Fibroblast of mammary gland (primary cell): Measurements from ENCODE around the gene MCM9.

ENCODE experiments used
- DNase-seq: peaks from one replicate; pipeline ENCODE4 v3.0.0-alpha.2; 2010; ENCODE audit warnings: low read depth
- H3K4me3 ChIP-seq: 2 replicates; pipeline ENCODE4 v1.5.1; 2011; ENCODE audit warnings: low read depth, mild to moderate bottlenecking, low read length, moderate library complexity; ENCODE audit not compliant: control insufficient read depth
- TF ChIP-seq, protein P1 (sequence below): conservative IDR thresholded peaks from 2 replicates; pipeline ENCODE4 v1.5.1; 2011; ENCODE audit warnings: low read depth, low read length, inconsistent platforms; ENCODE audit not compliant: control insufficient read depth, insufficient read depth

Gene MCM9

DNA sequence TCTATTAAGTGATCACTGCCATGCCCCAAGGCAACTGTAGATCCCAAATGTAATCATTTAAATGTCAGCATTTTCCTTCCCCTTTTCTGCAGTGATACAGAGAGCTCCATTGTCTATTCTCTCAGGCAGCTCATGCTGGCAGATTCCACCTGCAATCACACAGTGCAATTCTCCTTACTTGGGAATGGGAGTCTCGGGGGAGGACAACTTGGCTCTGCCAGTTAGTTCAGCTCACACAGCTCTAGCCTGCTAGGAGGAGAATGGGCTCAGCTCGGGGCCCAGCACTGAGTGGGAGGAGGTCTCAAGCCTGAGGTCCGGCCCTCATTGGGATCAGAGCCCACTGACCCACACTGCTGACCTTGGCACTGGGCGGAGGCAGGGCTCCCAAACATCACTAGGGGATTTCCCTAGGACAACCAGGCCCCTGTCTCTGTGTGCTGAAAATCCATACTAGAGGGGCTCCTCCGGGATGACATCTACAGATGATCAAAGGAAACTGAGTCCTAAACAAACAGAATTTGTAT, 150.3 kb downstream of the MCM9 start:
- DNase-seq = no peak
- no peak overlapping the region for H3K4me3 ChIP-seq
- TF ChIP-seq, protein P1, sequence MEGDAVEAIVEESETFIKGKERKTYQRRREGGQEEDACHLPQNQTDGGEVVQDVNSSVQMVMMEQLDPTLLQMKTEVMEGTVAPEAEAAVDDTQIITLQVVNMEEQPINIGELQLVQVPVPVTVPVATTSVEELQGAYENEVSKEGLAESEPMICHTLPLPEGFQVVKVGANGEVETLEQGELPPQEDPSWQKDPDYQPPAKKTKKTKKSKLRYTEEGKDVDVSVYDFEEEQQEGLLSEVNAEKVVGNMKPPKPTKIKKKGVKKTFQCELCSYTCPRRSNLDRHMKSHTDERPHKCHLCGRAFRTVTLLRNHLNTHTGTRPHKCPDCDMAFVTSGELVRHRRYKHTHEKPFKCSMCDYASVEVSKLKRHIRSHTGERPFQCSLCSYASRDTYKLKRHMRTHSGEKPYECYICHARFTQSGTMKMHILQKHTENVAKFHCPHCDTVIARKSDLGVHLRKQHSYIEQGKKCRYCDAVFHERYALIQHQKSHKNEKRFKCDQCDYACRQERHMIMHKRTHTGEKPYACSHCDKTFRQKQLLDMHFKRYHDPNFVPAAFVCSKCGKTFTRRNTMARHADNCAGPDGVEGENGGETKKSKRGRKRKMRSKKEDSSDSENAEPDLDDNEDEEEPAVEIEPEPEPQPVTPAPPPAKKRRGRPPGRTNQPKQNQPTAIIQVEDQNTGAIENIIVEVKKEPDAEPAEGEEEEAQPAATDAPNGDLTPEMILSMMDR = no peak

DNA sequence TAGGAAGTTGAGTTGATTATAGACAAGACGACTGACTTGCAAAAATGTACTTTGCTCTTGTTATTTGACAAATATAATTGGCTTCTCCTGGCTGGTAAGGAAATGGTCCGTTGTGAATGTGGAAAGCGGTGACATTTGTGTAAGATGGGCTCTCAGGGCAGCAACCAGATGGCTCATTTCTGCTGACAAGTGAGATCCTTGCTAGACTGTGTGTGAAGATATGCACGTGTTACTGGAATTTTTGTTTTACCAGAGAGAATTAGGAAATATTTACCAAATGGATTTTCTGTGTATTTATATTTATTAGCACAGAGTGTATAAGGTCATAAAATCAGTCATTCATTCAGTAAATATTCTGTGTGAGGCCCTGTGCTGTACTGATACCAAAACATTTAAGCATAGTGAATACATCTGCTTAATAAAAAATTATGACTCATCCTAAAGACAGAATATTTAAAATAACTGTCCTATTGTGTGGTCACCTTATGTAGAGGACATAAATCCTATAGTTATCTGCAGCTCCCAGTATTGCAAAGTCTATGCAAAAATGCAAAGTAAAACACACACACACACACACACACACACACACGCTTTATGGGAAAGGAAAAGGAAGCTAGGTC, 150.9 kb downstream of the MCM9 start:
- no peak overlapping the region for H3K4me3 ChIP-seq
- TF ChIP-seq, protein P1 = no peak
- DNase-seq = no peak

DNA sequence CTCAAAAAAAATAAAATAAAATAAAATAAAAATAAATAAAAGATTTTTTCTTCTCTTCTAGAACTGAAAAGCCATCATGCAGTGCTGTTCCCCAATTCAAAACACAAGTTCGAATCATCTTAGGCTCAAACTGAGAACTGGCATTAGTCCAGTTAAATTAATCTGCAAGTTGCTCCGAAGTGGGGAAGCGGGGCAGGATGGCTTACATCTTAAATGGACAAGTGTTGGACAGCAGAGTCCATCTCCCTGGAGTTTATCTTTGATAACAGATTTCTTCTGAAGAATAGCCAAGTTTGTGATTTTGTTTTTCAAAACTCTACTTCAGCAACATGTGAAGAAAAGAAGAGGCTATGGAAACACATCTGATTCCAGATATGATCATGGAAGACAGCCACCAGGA, 152.3 kb downstream of the MCM9 start:
- DNase-seq = no peak
- no peak overlapping the region for H3K4me3 ChIP-seq
- TF ChIP-seq, protein P1 = no peak

DNA sequence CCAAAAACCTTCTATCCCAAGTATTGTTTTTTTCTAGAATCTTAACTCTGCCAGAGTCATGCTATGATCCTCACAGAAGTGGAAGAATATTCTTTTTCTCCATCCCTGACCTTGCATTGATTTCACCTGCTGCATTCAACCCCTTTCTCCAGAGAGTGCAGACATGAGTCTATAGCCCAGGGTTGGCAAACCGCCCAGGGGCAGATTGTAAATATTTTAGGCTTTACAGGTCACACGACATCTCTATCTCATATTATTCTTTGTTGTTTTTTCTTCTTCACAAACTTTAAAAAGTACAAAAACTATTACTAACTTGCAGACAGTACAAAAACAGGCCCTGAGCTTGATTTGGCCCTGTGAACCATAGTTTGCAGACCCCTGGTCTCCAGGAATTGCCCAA, 153.1 kb downstream of the MCM9 start:
- no peak for DNase-seq
- TF ChIP-seq, protein P1 = no peak
- no peak overlapping the region for H3K4me3 ChIP-seq

DNA sequence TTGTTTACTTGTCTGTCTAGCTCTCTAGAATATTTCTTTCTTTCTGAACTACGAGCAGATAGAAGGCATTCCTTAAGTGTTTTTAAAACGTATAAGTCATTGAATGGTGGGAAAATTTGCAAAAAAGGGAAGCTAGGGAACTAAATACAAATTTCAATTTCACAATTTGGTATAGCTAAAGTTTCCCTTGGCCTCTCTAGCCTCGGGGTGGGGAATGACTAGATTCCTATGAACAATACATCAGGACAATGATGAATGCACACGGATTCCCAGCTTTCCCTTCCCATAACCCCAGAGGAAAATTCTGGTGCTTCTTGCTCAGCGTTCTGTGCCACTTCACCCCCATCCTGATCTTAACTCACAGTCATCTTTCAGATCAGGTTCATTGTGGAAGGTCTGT, 154.3 kb downstream of the MCM9 start:
- TF ChIP-seq, protein P1 = no peak
- DNase-seq = no peak
- no peak overlapping the region for H3K4me3 ChIP-seq

DNA sequence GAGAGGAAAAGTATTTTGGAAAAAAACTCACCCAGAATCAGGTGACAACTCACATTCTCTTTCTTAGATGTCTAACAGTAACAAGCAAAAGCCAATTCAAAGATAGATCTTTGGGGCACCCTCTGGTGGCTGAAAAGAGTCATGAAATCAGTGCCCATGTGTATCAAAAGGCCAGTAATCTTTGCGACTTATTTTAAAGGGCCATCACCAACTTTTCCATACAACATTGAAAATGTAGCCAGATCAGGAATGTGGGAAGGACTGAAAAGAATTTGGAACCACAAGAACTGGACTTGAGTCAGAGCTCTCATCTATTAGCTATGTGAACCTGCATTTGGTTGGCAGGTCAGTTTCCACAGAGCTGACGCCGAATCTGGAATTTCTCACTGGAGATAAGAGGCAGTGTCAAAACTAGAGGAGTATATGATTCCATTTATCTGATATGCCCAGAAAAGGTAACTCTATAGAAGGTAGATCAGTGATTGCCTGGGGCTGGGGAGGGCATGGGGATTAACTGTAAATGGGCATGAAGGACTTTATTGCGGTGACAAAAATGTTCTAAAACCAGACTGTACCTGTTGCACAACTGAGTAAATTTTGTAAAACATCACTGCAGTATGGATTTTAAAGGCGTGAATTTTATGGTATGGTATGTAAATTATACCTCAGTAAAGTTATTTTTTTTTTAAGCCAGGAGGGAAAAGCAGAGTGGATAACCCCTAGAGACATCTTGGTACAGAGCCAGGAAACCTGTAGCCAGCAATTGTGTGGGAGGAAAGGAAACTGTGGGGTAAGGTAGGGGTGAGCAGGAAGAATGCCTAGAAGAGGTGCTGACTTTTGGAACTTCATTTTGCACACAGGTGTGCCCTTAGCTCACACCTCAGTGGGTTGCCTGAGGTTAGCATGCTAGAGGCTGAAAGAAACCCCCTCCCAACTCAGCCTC, 158.1 kb downstream of the MCM9 start:
- peak; percentile 80 for DNase-seq
- TF ChIP-seq, protein P1 = peak; percentile 82
- H3K4me3 ChIP-seq = no peak overlapping the region
